ENCODE results near the gene ZSCAN32.

The ZSCAN32 gene

DNA sequence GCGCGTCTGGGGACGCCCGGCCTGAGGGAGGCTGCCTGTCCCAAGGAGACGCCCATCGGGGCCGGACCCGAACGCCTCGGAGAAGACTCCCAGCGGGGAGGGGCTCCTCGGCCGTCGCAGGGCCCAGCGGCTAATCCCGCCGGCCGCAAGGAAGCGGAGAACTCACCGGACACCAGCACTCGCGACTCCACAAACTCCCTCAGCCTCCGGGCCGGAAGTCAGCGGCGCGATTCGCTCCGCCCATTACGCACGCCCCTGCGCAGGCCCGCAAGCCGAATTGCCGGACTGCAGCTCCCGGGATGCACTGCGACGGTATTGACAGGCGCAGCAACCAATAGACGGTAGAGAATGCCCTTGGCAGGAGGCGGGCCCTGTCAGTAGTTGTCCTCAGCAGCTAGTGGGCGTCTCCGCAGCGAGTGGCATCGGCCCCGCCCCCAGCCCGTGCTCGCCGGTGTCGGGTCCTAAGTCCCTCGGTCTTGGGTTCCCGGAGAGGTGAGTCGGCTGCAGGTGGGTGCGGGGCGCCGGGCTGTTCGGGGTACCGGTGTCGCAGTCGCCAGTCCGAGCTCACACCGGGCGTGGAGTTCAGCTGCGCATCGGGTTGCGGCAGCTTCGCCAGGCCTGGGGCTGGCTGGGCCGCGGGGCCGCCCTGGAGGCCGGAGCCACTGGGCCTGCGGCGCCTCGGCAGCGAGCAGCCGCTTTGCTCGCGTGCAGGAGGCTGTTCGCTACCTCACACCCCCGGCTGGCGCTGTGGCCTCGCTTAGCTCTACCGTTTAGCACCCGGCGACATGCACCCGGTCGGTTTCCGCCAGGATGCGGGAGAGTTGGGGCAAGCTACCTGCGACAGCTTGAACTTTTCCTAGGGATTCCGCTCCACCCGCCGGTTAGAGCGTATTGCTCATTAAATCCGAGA, at the start of gene ZSCAN32, which contains the start of gene ZNF174:
Gene ZSCAN32, minus strand, starts transcription at position 226 of the 910 bp plus-strand sequence. CDS start 3,447 bp downstream, outside the sequence.
Gene ZNF174, plus strand, starts transcription at position 437 of the 910 bp plus-strand sequence. CDS start 790 bp downstream, outside the sequence.
- peak; percentile 98 to 99 for DNase-seq

DNA sequence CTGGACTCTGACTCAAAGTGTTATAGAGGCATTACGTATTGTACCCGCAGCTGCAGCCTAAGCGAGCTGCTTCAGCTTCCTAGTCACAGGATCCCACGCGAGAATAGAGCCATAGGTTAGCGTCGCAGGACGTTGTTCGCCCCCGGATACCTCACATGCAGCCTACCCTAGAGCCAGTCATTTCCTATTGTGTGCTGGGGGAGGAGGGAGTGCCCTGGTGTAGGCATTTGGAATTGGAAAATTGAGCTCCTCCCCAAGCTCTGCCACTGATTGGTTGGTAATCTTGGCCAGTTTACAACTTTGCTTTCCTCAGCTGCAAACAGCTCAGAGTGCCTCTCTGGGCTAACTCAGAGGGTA, 43.2 kb upstream of the ZSCAN32 start:
- DNase-seq, result peak; percentile 50 to 76

GRCh38 chr16:3443108-3444031, 42.6 kb upstream of the ZSCAN32 start, which contains the start of the genes NAA60 and ZNF597:
TSS of gene NAA60 (plus strand) at chr16:3443680. CDS start at chr16:3476228, 32,548 bp downstream.
TSS of gene ZNF597 (minus strand) at chr16:3443504. CDS start at chr16:3443153, 351 bp downstream.
- peak; percentile 93 to 98 for DNase-seq

GRCh38 chr16:3439637-3440036, 38.8 kb upstream of the ZSCAN32 start:
- DNase-seq, result no peak

- DNase-seq, result no peak
Observed at GRCh38 chr16:3434373-3434772, 33.6 kb upstream of the ZSCAN32 start.

- DNase-seq, result no peak
Observed at GRCh38 chr16:3431779-3432219, 31.0 kb upstream of the ZSCAN32 start.

- DNase-seq, result no peak
Observed at GRCh38 chr16:3413730-3414379, 13.1 kb upstream of the ZSCAN32 start.

GRCh38 chr16:3408561-3409197, 7.9 kb upstream of the ZSCAN32 start:
- DNase-seq, result no peak

DNA sequence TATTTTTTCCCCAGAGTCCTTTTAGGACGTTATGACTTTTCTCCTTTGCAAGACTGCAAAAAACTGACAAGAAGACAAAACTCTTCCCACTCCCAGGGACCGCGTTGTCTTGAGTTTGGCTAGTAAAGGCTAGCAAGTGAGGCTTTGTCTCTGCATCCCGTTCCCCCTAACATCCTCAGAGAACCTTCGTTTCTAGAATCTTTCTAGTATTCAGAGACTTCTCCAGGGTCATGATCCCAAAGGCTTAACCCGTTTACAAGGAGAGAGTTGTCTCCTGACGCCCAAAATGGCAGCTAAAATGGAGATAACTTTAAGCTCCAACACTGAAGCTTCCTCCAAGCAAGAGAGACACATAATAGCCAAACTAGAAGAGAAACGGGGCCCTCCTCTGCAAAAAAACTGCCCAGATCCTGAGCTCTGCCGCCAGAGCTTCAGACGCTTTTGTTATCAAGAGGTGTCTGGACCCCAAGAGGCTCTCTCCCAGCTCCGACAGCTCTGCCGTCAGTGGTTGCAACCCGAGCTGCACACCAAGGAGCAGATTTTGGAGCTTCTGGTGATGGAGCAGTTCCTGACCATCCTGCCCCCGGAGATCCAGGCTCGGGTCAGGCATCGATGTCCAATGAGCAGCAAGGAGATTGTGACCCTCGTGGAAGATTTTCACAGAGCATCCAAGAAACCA, 1.1 kb upstream of the ZSCAN32 start:
- DNase-seq, result peak in 1 of 2 experiments; percentile 8

GRCh38 chr16:3400446-3400778, 392 bp downstream of the ZSCAN32 start:
- DNase-seq, result no peak

DNA sequence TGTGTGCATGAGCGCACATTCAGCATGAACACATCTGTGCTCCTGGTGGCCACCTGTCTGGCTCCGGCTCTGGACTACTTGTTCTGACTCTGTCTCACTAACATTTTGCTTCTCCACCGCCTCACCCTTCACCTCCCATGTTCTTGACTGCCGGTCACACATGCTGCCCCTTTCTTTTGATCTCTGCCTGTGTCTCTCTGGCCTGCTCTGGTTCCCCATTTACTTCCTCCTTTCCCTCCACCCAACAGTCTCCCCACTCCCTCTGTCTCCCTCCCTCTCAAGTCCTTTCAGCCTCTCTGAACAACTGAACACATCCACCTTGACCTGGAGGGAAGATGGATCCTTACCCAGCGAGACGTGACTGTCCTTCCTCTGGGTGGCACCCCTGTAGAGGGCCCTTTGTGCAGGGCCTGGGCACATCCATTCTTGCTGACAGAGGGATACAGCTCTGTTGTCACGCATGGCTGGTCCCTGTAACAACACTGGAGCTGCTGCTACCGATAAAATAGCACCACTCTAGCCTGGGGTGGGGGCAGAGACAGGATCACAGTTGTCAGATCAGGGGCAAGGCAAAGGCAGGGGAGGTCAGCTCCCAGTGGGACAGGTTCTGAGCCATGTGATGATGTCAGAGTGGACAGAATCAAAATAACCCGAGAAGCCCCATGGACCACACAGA, 11.0 kb downstream of the ZSCAN32 start:
- DNase-seq, result no peak

GRCh38 chr16:3388325-3388724, 12.5 kb downstream of the ZSCAN32 start:
- no peak for DNase-seq

DNA sequence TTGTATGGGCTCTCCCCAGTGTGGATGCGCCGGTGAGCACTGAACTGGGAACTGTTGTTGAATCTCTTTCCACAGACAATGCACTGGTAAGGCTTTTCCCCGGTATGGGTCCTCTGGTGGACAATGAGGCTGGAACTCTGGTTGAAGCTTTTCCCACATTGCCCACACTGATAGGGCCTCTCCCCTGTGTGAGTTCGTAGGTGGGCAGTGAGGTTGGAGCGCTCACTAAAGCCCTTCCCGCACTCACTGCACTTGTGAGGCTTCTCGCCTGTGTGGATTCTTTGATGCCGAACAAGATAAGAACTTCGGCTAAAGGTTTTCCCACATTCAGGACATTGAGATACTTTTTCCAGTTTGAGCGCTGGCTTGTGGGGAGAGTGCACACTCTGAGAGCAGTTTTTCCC, 17.8 kb downstream of the ZSCAN32 start:
- DNase-seq, result no peak

DNA sequence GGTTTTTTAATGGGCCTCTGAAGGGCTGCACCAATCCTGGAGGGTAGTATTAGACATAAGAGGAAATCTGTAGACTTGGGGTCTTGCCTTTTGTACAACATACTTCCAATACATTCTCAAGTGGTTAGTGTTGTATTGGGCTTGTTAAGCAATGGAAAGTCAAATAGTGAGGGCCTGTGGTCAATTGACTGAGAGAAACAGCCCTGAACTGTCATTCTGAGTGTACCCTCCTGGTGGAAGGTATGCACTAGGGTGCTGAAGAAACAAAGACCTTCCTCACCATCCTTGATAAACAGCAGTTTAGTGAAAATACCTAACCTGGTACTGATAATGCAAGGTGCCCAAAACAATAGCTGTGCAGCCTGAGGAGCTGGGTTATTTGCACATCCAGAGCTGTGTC, 22.9 kb downstream of the ZSCAN32 start:
- DNase-seq, result no peak

- DNase-seq, result no peak
Observed at GRCh38 chr16:3375680-3376079, 25.1 kb downstream of the ZSCAN32 start.

GRCh38 chr16:3369073-3369472, 31.7 kb downstream of the ZSCAN32 start:
- no peak for DNase-seq

GRCh38 chr16:3364774-3365427, 35.9 kb downstream of the ZSCAN32 start:
- DNase-seq, result peak; percentile 98 to 99

GRCh38 chr16:3363793-3364192, 37.0 kb downstream of the ZSCAN32 start:
- DNase-seq, result no peak

DNA sequence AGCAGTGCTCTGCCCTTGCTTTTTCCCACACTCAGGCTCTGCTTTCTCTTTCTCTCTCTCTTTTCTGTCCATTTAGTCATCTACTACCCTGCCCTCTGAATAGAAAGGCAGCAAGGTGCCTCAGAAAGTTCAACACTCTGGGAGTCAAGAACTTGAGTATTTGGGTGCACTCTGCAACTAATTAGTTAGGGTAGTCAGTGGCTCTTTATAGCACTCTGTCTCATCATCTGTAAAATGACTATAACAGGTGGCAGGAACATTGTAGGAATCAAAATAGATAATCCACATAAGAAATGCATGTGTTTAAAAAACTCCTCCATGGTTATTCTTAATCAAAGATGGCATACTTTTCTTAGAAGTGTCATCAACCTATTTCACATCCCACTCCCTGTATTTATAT, 37.9 kb downstream of the ZSCAN32 start:
- DNase-seq, result no peak

- no peak for DNase-seq
Observed at GRCh38 chr16:3358871-3359270, 41.9 kb downstream of the ZSCAN32 start.

All from NCI-H2081 (cell line).